NCI-H2029 treated with DMSO at 0.1 percent for 48 hours (cell line): ENCODE data around the gene TMEM134.
"Not testable (repeated sequence)": the region's sequence is repeated elsewhere in the genome, so short reads cannot be mapped to it uniquely, and the experiment has no call there.

Experiments used
- DNase-seq: peaks from one replicate; lab custom pipeline; 2025; lab: John Stamatoyannopoulos, UW

The TMEM134 gene, protein sequence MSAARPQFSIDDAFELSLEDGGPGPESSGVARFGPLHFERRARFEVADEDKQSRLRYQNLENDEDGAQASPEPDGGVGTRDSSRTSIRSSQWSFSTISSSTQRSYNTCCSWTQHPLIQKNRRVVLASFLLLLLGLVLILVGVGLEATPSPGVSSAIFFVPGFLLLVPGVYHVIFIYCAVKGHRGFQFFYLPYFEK

DNA sequence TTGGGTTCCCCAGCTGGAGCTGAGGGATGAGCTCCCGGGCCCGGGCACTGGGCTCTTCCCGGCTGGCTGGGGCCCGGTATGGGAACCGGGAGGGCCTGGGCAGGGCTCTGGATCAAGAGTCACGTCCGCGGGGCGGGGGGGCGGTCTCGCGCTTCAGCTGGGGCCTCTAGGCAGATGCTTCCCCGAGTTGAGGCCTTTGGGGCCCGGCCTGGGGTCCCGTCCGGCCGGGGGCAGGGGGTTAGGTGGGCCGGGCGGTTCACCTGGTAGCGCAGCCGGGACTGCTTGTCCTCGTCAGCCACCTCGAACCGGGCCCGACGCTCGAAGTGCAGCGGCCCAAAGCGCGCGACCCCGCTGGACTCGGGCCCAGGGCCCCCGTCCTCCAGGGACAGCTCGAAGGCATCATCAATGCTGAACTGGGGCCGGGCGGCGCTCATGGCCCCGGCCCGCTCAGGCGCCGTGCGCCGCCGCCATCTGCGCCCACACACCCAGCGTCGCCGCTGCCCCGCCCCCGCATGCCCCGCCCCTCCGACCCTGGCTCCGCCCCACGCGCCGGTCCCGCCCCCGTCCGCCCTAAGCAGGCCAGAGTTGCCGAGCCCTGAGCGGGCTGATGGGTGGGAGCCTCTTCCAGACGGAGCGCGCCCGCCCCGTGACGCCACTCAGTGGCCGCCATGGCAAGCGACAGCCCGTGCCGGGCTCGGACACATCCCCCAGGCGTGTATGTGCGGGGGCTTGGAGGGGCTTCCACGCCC lies at the start of gene TMEM134:
Gene TMEM134 (minus strand): TSS at position 493 of the 749 bp plus-strand sequence. CDS start 59 bp downstream, at position 434.
- peak; percentile 30 for DNase-seq

DNA sequence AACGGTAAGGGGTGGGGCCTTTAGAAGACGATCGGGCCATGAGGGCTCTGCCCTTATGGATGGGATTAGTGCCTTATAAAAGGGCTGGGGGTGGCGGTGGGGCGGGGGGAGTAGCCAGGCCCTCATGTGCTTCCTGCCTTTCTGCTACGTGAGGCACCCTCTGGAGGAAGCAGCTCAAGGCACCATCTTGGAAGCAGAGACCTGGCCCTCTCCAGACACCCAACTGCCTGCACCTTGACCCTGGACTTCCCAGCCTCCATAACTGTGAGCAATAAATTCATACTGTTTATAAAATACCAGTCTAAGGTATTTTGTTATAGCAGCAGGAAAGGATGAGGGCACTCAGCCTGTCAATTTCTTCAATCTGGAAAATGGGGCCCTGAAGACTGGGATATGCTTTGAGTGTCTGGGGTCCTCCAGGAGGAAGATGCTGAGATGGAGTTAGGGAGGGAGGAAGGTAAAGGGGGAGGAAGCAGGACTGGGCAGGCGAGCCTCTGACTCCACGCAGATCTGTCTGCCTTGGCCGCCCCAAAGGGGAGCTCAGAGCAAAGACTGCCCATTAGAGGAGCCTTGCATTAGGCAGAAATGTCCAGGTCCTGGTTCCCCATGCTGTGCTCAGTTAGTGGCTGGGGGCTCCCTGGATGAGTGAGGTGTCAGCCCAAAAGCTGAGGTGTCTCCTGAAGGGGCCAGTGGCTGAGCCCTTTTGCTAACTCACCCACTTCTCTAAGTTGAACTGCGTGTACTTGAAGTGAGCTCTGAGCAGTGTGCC lies 48.9 kb upstream of the TMEM134 start:
- DNase-seq = no peak

DNA sequence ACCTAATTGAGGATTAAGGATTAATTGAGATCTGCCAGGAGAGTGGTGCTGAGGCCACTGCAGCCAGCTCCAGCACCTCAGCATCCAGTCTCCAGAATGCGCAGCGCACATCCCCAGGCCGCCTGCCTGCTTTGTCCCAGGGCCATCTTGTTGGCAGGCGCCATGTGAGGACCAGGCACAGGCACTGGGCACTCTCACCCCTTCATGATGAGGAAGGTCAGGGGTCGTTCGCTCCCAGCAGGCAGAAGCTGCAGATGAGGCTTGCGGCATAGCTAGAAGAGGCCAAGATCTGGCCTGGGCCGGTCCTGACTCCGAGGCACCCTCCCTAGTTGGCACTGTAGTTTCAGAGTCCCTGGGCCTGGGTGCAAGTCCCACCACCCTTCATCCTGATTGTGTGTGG lies 47.8 kb upstream of the TMEM134 start:
- DNase-seq = no peak

DNA sequence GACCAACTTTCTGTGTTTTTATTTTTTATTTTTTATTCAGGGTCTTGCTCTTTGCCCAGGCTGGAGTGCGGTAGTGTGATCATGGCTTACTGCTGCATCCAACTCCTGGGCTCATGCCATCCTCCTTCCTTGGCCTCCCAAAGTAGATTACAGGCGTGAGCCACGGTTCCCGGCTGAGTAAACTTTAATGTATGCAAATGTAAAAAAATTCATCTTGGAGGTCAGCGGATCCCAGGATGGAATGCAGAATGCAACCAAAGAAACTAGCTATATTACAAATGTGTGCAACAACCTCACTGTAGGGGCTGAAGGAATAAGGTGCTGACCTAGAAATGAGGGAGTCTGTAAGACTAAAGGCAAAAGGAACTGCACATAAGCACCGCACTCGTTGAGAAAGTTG lies 45.1 kb upstream of the TMEM134 start:
- DNase-seq = no peak

DNA sequence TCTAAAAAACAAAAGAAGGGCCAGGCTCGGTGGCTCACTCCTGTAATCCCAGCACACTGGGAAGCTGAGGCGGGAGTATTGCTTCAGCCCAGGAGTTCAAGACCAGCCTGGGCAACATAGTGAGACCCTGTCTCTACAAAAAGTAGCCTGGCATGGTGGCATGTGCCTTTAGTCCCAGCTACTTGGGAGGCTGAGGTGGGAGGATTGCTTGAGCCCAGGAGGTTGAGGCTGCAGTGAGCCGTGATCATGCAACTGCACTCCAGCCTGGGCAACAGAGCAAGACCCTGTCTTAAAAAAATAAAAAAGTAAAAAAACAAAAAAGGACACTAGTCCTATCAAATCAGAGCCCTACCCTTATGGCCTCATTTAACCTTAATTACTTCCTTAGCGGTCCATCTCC lies 42.5 kb upstream of the TMEM134 start:
- DNase-seq = not testable (repeated sequence)

DNA sequence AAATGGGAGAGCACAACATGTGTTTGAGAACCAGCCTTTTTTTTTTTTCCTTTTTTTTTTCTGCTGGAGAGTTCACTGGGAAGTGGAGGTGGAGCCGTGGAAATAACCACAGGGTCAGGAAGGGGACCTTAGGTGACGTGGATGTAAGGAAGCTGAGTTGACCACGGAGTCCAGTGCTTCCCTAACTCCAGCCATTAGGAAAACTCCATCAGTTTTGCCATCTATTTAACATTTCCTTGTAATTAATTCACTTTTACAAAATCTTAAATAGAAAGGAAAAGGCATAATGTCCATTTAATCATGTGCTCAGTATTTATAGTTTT lies 40.9 kb upstream of the TMEM134 start:
- no peak for DNase-seq

DNA sequence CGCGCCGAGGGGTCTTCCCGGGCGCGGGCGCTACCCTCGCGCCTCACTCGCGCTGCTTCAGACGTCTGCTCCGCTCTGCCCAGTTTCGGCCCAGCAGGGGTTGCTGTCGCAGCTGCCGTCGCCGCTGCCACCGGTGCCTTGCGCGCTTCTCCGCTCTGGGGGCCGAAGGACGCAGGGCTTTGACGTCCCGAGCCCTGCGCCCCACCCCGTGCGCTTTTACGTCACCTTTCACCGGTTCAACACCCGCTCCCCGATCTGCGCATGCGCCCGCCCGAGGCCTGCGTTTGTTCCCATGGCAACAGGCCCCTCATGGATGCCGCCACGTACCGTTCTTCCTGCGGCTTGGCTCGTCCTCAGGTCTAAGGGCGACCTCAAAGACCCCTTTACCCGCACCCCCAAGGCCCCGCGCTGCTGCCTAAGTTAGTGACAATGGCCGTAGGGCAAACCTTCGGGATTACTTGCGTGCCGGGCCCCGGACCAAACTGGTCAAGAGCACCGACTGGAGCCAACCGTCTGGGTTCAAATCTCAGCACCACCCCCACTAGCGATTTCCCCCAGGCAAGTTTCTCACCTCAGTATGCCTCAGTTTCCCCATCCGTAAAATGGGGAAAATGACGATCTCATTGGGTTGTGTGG lies 39.6 kb upstream of the TMEM134 start:
- peak; percentile 95 for DNase-seq

DNA sequence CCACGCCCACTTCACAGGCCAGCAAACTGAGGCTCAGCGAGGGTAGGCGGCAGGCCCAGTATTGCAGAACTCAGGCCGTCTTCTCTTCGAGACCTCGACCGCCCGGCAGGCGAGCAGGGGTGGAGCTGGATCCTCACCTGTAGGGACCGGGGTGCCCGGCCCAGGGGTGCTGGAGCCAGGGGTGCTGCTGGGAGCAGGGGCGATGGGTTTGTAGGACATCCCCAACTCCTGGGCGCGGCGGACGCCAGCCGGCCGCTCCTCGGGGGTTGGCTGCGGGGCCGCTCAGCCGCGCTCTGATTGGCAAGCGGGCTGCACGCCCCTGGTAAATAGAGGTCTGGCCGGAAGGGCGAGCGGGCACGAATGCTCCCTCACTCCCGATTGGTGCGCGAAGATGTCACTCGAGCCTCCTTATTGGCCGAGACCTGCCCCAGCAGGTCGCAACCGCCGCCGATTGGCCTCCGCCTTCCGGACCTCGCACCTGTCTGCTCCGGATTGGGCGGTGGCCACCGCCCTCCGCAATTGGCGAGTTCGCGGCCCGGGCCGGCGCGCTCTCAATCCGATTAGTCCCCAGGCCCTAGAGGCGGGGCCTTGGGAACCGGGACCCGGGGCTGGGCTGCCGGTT lies 38.9 kb upstream of the TMEM134 start, which contains the start of gene CDK2AP2:
Gene CDK2AP2 (minus strand): TSS at position 299 of the 622 bp plus-strand sequence. CDS start 80 bp downstream, at position 219.
- DNase-seq = peak; percentile 85

DNA sequence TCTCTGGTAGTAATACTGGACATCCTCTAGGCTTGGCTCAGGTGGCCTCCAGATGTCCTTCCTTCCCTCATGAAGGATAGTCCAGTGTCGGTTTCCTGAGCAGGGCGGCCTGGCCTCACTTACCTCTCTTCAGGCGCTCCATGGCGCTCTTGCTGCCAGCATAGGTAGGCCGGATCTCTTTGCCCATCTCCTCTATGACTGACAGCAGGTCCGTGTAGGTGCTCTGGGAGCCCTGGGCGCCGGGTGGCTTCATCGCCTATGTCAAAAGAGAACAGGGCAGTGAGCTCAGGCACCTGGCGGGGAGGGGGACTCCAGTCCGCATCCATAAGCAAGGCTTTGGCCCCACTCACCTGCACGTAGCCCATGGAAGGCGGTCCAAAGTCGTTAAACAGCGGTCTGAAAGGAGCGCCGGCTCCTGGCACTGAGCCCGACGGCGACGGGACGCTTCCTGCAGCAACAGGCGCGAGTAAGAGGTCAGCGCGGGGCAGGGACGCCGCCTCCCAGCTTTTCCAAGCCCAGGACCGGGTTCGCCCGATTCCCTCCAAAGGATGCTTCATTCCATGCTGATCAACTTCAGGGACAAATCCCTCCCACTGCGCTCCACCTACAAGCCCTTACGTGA lies 38.3 kb upstream of the TMEM134 start:
- no peak for DNase-seq

DNA sequence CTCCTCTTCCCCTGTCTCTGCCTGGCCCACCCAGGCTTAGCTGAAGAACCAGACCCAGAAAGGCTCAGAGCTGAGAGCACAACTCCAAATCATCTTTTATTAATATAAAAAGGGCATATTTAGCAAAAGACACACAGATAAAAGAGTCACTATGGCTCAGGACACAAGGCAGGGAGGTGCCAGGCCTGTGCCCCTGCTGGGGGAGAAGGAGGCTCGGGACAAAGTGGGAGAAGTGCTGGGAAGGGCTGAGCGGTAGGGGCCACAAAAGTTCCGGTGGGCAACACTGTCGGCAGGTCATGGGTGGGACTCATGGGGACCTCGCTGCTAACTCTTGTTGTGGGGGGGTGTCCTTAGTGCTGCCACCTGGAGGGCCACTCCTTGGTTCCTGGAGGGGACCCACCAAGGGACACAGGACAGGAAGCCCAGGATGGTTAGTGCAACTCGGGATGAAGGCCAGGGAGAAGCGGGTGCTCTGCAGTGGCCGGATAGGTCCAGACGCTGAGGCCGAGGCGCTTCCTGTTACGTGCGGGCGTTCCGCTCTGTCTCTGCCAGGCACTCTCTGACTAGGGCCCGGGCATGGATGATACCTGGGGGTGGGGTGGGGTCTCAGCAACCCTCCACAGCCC lies 37.5 kb upstream of the TMEM134 start:
- DNase-seq = no peak

DNA sequence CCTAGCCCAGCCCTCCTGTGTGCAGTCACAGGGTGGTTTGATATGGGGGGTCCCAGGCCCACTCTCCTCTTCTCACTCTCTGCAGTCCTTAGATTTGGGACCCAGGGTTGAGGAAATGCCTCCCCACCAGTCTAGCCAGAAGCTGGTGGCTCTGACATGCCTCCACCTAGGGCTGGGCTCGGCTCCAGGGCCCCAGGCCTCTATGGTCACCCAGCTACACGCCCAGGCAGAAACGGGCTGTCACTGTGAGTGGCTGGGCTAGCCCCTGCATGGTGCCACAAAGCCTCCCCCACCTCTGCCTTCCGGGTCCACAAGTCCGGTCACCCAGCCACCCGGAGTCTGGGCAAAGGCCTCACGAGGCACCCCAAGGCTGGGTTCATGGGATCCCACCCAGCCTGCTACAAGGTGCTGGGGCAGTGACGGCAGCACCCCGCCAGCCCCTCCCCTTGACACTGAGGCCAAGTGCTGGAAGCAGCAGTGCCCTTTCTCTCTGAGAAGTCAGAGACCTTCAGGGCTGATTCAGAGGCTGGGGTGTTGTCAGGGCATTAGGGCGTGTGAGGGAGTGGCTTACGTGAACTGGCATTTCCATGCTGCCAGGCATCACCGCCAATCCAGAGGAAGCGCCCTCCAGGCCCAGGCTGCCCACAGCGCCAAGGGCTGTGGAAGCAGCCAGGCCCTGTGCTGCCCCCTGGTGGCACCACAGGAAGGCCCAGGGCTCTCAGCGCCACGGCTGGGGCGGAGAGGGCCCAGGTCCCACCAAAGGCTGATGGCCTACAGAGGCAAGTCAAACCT lies 36.8 kb upstream of the TMEM134 start:
- DNase-seq = peak; percentile 70

DNA sequence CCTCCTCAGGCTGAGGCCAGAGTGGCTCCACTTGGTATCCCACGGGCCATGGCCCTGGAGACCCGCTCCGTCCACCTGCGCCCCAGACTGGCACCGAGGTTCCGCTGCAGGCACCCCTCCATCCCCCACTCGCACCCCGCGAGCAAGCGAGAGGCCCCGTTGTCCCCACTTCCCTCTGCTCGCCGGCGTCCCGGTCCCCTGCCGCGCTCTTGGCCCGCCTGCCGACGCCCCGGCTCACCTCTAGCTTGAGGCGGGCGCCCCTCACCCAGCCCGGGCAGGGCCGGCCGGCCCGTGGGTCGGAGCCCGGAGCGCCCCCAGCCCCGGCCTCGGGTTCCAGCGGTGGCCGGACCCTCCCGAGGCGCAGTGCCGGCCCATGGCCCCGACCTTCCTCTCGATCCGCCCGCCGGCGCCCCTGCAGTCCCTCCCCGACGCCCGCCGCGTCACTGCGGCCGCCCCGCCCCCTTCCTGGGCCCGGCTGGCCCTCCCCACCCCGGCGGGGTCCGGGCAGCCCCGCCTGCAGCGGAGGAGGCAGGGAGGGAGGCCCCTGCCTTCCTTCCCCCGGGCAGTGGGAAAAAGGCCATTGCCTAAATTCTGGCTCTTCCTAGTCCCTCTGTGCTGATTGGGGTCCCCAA lies 36.0 kb upstream of the TMEM134 start, which contains the start of gene PITPNM1:
Gene PITPNM1 (minus strand): TSS at position 414 of the 632 bp plus-strand sequence. CDS start 1,183 bp downstream, outside the sequence.
- DNase-seq = no peak

DNA sequence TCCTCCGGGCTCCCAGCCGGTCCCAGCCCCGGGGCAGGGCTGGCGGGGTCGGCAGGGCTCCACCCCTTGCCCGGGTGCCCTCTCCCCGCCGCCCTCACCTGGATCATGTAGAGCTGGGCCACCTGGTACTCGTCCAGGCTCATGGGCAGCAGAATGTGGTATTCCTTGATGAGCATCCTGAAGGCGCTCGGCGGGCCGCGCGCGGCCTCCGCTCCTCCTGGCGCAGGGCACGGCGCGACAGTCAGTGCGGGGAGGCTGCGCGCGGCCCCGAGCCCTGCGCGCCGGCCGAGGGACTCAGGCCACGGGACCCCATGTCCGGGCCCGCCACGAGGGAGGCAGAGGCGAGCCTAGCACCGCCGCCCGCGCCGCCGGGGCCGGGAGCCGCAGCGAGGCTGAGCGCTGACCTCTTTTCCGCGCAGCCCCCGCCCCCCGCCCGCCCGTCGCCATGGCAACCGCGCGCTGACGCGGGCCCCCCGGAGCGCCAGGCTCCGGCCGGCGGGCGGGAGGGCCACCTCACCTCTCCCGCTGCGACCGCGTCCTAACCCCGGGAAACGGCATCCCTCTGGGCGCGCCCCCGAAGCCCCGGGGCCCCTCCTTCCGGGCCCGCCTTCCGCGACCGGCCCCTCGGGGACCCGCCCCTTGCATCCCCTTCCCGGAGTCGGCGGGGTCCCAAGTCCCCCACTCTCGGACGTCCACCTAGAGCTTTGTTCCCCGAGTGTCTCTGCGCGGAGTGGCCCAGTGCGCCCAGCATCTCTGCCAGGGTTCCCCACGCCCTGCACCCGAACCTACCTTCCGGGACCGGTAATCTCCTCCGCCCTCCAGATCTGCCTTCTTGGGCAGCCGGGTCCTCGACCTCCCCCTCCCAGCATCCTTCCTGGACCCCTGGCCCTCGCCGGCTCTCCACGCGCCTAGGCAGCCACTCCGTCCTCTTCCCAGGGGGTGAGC lies 35.2 kb upstream of the TMEM134 start:
- no peak for DNase-seq

DNA sequence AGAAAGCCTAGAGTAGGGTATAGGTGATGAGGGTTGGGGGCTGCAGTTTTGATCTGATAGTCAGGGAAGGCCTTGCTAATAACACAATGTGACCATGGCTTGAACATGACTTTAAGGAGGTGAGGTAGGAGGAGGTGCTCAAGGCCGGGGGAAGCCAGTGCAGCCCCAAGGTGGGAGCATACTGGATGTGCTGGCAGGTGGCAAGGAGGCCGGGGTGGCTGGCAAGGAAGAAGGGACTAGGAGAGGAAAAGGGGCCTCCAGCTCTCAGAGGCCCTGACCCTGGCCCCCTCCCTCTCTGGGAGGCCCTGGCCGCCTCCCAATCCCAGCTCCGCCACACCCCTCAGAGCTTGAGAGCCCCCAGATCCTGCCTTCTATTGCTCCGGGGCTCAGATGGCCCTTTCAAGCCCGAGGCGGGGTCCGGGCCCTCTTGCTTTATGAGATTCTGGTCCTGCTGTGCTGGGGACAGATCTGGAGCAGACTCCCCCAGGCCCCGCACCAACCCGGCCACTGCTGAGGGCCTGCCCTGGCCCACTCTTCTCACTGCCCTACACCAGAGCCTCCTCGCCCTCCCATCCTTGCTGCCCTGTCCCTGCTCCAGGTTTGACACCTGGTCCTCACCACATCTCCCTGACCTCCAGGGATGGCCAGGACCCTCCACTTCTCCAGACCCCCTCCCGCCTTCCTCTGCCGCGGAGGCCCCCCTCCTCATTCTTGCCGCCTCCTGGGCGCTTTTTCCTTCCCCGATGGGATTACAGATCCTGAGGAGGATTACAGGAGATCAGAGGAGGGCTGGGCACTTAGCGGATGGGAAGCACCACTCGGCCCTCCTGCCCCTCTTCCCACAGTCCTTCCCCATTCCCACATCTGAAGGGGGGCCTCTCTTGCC lies 34.3 kb upstream of the TMEM134 start:
- no peak for DNase-seq

DNA sequence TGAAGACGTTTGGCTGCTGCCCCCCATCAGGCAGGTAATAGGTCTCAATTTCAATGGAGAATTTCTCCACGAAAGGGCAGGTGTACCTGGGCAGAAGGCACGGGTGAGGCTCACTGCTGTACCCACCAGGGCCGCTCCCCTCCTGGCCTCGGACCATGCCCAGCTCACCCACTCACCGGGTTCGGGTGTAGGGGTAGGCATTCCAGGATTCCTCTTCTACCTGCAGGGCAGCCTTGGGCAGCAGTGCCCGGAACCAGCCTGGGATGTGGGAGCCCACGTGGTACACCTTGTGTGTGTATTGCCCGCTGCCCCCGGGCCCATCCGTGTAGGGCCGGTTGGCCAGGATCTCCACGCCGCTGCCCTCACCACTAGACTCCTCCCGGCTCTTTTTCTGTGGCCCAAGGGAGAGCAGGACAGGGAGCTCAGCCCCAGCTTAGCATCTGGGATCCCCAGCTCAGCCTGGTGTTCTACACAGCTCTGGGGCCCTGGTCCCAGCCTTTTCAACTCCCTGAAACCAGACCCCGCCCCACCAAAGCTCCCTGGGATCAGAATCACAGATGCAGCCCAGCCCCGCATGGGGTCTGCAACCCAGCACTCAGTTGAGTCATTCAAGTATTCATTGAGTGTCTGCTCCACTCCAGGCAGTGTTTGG lies 33.4 kb upstream of the TMEM134 start:
- DNase-seq = no peak

DNA sequence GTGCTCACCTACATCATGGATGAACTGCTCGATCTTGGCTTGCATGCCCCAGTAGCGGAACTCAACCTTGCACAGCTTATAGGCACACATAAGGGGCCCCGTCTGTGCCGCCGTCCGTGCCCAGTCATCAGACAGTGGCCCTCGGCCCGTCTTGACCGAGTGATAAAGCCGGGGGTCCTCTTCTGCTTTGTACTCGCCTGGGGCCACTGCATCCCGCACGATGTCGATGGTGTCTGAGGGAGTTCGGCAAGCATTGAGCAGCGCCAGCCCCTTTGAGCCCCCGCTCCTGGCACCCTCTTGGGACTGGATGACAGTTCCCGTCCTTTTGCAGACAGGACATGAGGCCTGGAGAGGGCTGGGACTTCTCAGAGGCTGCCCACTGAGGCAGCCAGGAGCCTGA lies 32.8 kb upstream of the TMEM134 start:
- DNase-seq = no peak
